GM12892 (cell line): ENCODE data around the gene UBQLN4.

Source experiments
- POLR2A ChIP-seq: IDR thresholded peaks from 2 replicates; pipeline ENCODE4 v1.6.1; 2011; ENCODE audit warnings: low read depth, low read length, control low read depth
- POLR2AphosphoS5 ChIP-seq: IDR thresholded peaks from 2 replicates; pipeline ENCODE4 v1.6.1; 2011; ENCODE audit warnings: low read depth, low read length, control low read depth
- TAF1 ChIP-seq: IDR thresholded peaks from 2 replicates; pipeline ENCODE4 v1.6.1; 2011; ENCODE audit warnings: low read depth, mild to moderate bottlenecking, control low read depth, low read length, borderline replicate concordance

DNA sequence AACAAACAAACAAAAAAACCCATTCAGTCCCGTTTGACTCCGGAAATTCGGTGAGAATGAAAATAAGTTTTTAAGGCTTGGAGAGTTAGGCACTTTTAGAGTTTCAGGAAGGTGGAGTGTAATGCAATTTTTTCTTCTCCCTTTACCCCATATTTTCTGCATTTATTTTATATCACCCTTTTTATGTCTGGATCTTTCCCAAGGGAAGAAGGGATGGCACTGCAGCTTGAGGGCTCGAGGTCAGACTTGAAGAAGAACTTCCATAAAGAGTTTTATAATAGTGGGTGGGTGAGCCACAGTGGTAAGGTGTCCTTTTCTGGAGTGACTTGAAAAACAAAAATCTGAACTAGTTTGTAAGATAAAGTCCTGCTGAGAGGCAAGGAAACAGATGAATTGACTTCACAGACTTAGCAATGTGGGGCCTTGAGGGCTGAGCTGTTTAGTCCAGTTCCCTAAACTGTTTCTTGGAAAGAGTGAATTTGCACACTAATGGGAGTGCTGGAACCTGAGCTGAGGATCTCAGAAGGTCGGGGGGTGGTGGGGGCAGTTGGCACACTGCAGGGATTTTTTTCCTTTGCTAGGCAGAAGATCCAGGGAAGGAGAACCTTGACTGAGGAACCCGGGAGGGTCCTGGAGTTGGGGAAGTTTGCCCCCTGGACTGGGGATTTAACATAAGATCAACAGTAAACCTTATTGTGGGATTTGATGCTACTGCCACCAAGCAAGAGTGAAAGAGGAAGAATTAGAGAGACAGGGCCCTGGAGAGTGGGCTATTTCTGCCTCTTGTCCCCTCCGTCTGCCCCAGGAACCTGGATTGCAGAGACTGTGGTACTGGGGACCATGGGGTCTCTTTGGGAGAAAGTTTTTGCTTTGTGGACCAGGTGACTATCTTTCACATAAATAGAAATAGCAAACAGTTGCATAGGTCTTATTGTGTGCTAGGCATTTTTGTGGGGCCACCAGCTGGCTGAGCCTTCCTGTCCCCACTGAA is 30.5 kb upstream of the UBQLN4 start:
- no peak for TF ChIP-seq POLR2AphosphoS5
- no peak for TF ChIP-seq TAF1
- TF ChIP-seq POLR2A = no peak
